ENCODE data around the gene MEGF11. TPM values are rescaled to one million over a fixed set of nuclear protein-coding genes. Genes with fewer than 3 reads are reported as not detected.

Gene MEGF11
- total and polyA plus RNA-seq, 4 donors, result 0.16 to 1.5 (median 0.50) TPM

GRCh38 chr15:66114863-66115425 lies 138.6 kb downstream of the MEGF11 start:
- 90 to 91% methylated on average over 8 of the region's 8 CpGs for WGBS, 2 donors
- ATAC-seq (ENCODE audit: insufficient read depth, low FRiP score), result no peak
- peaks cover 0 to 4% (median 0%) of the 10 kb centered on the region in 3 donors for H3K27me3 ChIP-seq (ENCODE audit: control insufficient read depth in 3 of 3, insufficient read depth in 3 of 3, low read length in 2 of 3)

GRCh38 chr15:66112388-66112787 lies 141.2 kb downstream of the MEGF11 start:
- Histone ChIP-seq H3K9me3 (ENCODE audit: control insufficient read depth in 4 of 4, insufficient read depth in 3 of 4, low read length in 3 of 4) (no peaks in the 10 kb centered on the region), H3K36me3 (ENCODE audit: control insufficient read depth in 4 of 4, insufficient read depth in 4 of 4, low read length in 4 of 4) (no peaks in the 10 kb centered on the region), H3K4me3 (no peak overlapping the region), H3K9ac (ENCODE audit: insufficient read depth in 1 of 2, low read length in 2 of 2) (no peak overlapping the region), H3K27me3 (ENCODE audit: control insufficient read depth in 3 of 3, insufficient read depth in 3 of 3, low read length in 2 of 3) (peaks cover 0 to 4% (median 0%) of the 10 kb centered on the region in 3 donors), H3K4me1 (ENCODE audit: control insufficient read depth in 5 of 5, insufficient read depth in 5 of 5, low read length in 5 of 5) (no peaks in the 10 kb centered on the region), H3K27ac (ENCODE audit: low read depth in 1 of 2, low read length in 1 of 2) (no peak overlapping the region)
- DNase-seq, result no peak
- no peak for TF ChIP-seq CTCF (IDR thresholded peaks at IDR 0.05; ENCODE audit: control extremely low read depth, extremely low read depth)
- 90 to 96% methylated on average over 1 of the region's 1 CpG for WGBS, 2 donors
- no peak for ATAC-seq (ENCODE audit: insufficient read depth, low FRiP score)

More at GRCh38 chr15:66114863-66115425, 138.6 kb downstream of the MEGF11 start:
- no peak for DNase-seq
- no peak overlapping the region for H3K4me3 ChIP-seq
- no peaks in the 10 kb centered on the region for H3K36me3 ChIP-seq (ENCODE audit: control insufficient read depth in 4 of 4, insufficient read depth in 4 of 4, low read length in 4 of 4)
- H3K9ac ChIP-seq (ENCODE audit: insufficient read depth in 1 of 2, low read length in 2 of 2), result no peak overlapping the region
- H3K9me3 ChIP-seq (ENCODE audit: control insufficient read depth in 4 of 4, insufficient read depth in 3 of 4, low read length in 3 of 4), result no peaks in the 10 kb centered on the region
- H3K27ac ChIP-seq (ENCODE audit: low read depth in 1 of 2, low read length in 1 of 2), result no peak overlapping the region
- no peak for TF ChIP-seq CTCF (IDR thresholded peaks at IDR 0.05; ENCODE audit: control extremely low read depth, extremely low read depth)
- no peaks in the 10 kb centered on the region for H3K4me1 ChIP-seq (ENCODE audit: control insufficient read depth in 5 of 5, insufficient read depth in 5 of 5, low read length in 5 of 5)

GRCh38 chr15:66111363-66111762 lies 142.2 kb downstream of the MEGF11 start:
- Histone ChIP-seq H3K9me3 (ENCODE audit: control insufficient read depth in 4 of 4, insufficient read depth in 3 of 4, low read length in 3 of 4) (no peaks in the 10 kb centered on the region), H3K27ac (ENCODE audit: low read depth in 1 of 2, low read length in 1 of 2) (no peak overlapping the region), H3K27me3 (ENCODE audit: control insufficient read depth in 3 of 3, insufficient read depth in 3 of 3, low read length in 2 of 3) (peaks cover 0 to 4% (median 0%) of the 10 kb centered on the region in 3 donors), H3K4me1 (ENCODE audit: control insufficient read depth in 5 of 5, insufficient read depth in 5 of 5, low read length in 5 of 5) (no peaks in the 10 kb centered on the region), H3K36me3 (ENCODE audit: control insufficient read depth in 4 of 4, insufficient read depth in 4 of 4, low read length in 4 of 4) (no peaks in the 10 kb centered on the region), H3K9ac (ENCODE audit: insufficient read depth in 1 of 2, low read length in 2 of 2) (no peak overlapping the region), H3K4me3 (no peak overlapping the region)
- no peak for DNase-seq
- 83 to 90% methylated on average over 3 of the region's 3 CpGs for WGBS, 2 donors
- no peak for TF ChIP-seq CTCF (IDR thresholded peaks at IDR 0.05; ENCODE audit: control extremely low read depth, extremely low read depth)
- ATAC-seq (ENCODE audit: insufficient read depth, low FRiP score), result no peak

GRCh38 chr15:66110864-66111263 lies 142.7 kb downstream of the MEGF11 start:
- no peaks in the 10 kb centered on the region for H3K36me3 ChIP-seq (ENCODE audit: control insufficient read depth in 4 of 4, insufficient read depth in 4 of 4, low read length in 4 of 4)
- WGBS, 2 donors, result 84 to 91% methylated on average over 4 of the region's 4 CpGs
- ATAC-seq (ENCODE audit: insufficient read depth, low FRiP score) (no peak), DNase-seq (no peak)
- H3K4me1 ChIP-seq (ENCODE audit: control insufficient read depth in 5 of 5, insufficient read depth in 5 of 5, low read length in 5 of 5), result no peaks in the 10 kb centered on the region
- TF ChIP-seq CTCF (IDR thresholded peaks at IDR 0.05; ENCODE audit: control extremely low read depth, extremely low read depth), result no peak
- no peaks in the 10 kb centered on the region for H3K9me3 ChIP-seq (ENCODE audit: control insufficient read depth in 4 of 4, insufficient read depth in 3 of 4, low read length in 3 of 4)
- H3K27ac ChIP-seq (ENCODE audit: low read depth in 1 of 2, low read length in 1 of 2), result no peak overlapping the region
- H3K4me3 ChIP-seq, result no peak overlapping the region
- H3K27me3 ChIP-seq (ENCODE audit: control insufficient read depth in 3 of 3, insufficient read depth in 3 of 3, low read length in 2 of 3), result peaks cover 0 to 4% (median 0%) of the 10 kb centered on the region in 3 donors
- no peak overlapping the region for H3K9ac ChIP-seq (ENCODE audit: insufficient read depth in 1 of 2, low read length in 2 of 2)
